Keratinocyte (primary cell): ENCODE results near the gene TAF4B.

Experiments used
- CTCF ChIP-seq, 3 experiments: IDR thresholded peaks in 1 of 3; conservative IDR thresholded peaks in 1 of 3; optimal IDR thresholded peaks in 1 of 3; 2 replicates in 2 of 3; 3 replicates in 1 of 3; pipeline versions ENCODE3 to v1.5.1; 2011; ENCODE audit warnings: low read length in 3 of 3, mild to moderate bottlenecking in 3 of 3, moderate library complexity in 2 of 3, control low read depth in 1 of 3, inconsistent platforms in 1 of 3; ENCODE audit not compliant: insufficient read depth in 2 of 3; ENCODE audit errors: extremely low read depth in 1 of 3
- EZH2 ChIP-seq: IDR thresholded peaks from one replicate; pipeline ENCODE4 v1.6.1; 2012; ENCODE audit warnings: inconsistent platforms, mild to moderate bottlenecking, low read length, moderate library complexity

- TF ChIP-seq EZH2, result no peak
- no peak for TF ChIP-seq CTCF (optimal IDR thresholded peaks at IDR 0.05 in 1 of 3, IDR thresholded peaks at IDR 0.05 in 1 of 3, conservative IDR thresholded peaks at IDR 0.05 in 1 of 3; ENCODE audit: extremely low read depth in 1 of 3, insufficient read depth in 2 of 3, low read length in 3 of 3)
These were observed 1.1 kb upstream of the TAF4B start for GRCh38 chr18:26225022-26225693.
